Psoas muscle (tissue), 8 donors: Measurements from ENCODE around the gene RAPGEF5. TPM values are rescaled to one million over a fixed set of nuclear protein-coding genes. Genes with fewer than 3 reads are reported as not detected.
A peak's percentile ranks its signal among the peaks of the same experiment; 100 is the strongest.

Experiments used
- ATAC-seq, 4 donors: fragments of 200-7000 bp; cut with Tn5 transposase; one replicate each; pipeline ENCODE4 v1.9.1; 2020; ENCODE audit warnings: moderate library complexity in 3 of 4, mild to moderate bottlenecking in 2 of 4
- DNase-seq, 2 donors: peaks; one replicate each; pipeline ENCODE4 v3.0.0-alpha.2; 2020
- H3K27ac ChIP-seq: fragments of 200-600 bp; one replicate; pipeline ENCODE4 v1.8.0; 2022
- H3K27me3 ChIP-seq, 3 donors: fragments of 200-600 bp in 1 of 3; one replicate each; pipeline versions ENCODE4 v1.6.1 to v1.8.0; 2013 to 2022; ENCODE audit warnings: low read length in 2 of 3, mild to moderate bottlenecking in 2 of 3, moderate library complexity in 1 of 3; ENCODE audit not compliant: insufficient read depth in 3 of 3
- H3K36me3 ChIP-seq, 2 donors: fragments of 200-600 bp in 1 of 2; one replicate each; pipeline versions ENCODE4 v1.6.1 to v1.8.0; 2013 to 2022; ENCODE audit warnings: low read depth in 1 of 2, mild to moderate bottlenecking in 1 of 2, moderate library complexity in 1 of 2; ENCODE audit not compliant: insufficient read depth in 1 of 2
- H3K4me1 ChIP-seq: fragments of 200-600 bp; one replicate; pipeline ENCODE4 v1.8.0; 2022
- H3K4me3 ChIP-seq: fragments of 200-600 bp; one replicate; pipeline ENCODE4 v1.8.0; 2022; ENCODE audit warnings: mild to moderate bottlenecking
- H3K9me3 ChIP-seq: fragments of 200-600 bp; one replicate; pipeline ENCODE4 v1.8.0; 2022
- WGBS, 3 donors: extraction: QIAGEN DNeasy Blood & Tissue Kit; methylation state at CpG; one replicate each; pipeline versions ENCODE4 v1.1.6 to v1.1.7; 2013; 5-methylcytosine and 5-hydroxymethylcytosine counted together
- intact Hi-C, 2 donors: fragments of 100-400 bp; cut with DNase I; formaldehyde crosslinking; loops; one replicate each; pipeline versions ENCODE4 v1.11.0 to v1.14.2; 2022
- polyA plus RNA-seq, 3 donors: library from polyadenylated mRNA; stranded (reverse); fragments of 200-250 nt; gene quantifications; one replicate each; pipeline ENCODE4 v1.2.3, GENCODE V29; 2013
- total RNA-seq, 4 donors: library from RNA; stranded (reverse); fragmentation: NEBNext Ultra II Directional in 2 of 4; extraction: Animal tissue kit (Norgen Biotek cat#: 25700) in 2 of 4; gene quantifications; one replicate each; pipeline versions ENCODE4 v1.2.1 to v1.2.4, GENCODE V29; 2021 to 2023
- TF ChIP-seq, protein P1 (sequence below): fragments of 200-600 bp; IDR thresholded peaks from one replicate; pipeline ENCODE4 v1.8.0; 2022; ENCODE audit warnings: antibody characterized with exemption
- donor health status: healthy with polysubstance abuse.
- donor health status: DM: no; HTN: no; CAD: no; lungs with moderate emphysema.
- donor health status: Bipolar disorder and iron deficiency.
- donor health status: healthy.
- donor health status: DM: yes; HTN: yes; CAD: no.
- donor health status: DM: no; HTN: no; CAD: no.
- donor health status: DM: no; HTN: no; CAD: no.
- donor health status: DM: yes; HTN: yes; CAD: no.

RAPGEF5 gene
- total and polyA plus RNA-seq, 7 donors, result 2.6 to 10.8 (median 5.5) TPM

- intact Hi-C loops, result no loop called here
- no peak for ATAC-seq
Measured at GRCh38 chr7:22137026-22137425, 219.9 kb downstream of the RAPGEF5 start.

DNA sequence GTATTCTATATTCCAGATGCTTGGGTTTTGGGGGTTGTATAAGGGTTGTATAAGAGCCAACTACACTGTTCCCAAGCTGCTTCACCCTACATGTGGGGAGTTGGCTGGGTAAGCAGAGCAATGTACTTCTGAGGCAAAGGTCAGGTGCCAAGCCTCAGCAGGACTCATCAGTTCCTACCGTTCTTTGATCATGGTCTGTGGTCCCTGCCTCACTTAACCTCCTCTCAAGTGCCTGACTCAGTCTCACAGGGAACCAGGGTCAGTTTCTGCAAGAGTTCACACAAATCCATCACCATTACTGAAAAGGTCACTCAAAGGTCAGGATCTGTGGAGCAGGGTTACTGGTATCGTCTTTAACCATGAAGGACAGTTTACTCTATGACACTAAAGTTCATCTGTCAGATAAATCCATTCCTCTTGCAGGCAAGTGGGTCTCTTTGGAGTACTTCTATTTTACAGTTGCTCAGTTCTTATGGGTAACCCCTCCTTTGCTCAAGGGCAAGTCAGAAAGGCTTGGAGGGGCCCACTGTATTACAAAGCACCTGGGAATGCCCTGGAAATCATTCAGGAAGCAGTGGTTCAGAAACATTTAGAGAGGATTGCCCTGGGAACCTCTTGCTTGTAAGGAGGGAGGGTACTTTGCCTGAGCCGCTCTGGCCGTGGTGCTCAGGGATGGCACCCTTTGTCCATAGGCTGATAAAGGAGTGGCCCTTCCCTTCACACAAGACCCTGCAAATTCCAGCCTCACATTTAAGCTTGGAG lies 227.0 kb downstream of the RAPGEF5 start:
- Histone ChIP-seq H3K9me3 (no peaks in the 10 kb centered on the region), H3K36me3 (peaks cover 0 to 4% of the 10 kb centered on the region in 2 donors), H3K27me3 (no peaks in the 10 kb centered on the region), H3K4me3 (no peak overlapping the region), H3K4me1 (no peaks in the 10 kb centered on the region), H3K27ac (no peak overlapping the region)
- TF ChIP-seq, protein P1, sequence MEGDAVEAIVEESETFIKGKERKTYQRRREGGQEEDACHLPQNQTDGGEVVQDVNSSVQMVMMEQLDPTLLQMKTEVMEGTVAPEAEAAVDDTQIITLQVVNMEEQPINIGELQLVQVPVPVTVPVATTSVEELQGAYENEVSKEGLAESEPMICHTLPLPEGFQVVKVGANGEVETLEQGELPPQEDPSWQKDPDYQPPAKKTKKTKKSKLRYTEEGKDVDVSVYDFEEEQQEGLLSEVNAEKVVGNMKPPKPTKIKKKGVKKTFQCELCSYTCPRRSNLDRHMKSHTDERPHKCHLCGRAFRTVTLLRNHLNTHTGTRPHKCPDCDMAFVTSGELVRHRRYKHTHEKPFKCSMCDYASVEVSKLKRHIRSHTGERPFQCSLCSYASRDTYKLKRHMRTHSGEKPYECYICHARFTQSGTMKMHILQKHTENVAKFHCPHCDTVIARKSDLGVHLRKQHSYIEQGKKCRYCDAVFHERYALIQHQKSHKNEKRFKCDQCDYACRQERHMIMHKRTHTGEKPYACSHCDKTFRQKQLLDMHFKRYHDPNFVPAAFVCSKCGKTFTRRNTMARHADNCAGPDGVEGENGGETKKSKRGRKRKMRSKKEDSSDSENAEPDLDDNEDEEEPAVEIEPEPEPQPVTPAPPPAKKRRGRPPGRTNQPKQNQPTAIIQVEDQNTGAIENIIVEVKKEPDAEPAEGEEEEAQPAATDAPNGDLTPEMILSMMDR, result no peak
- no peak for DNase-seq
- 72 to 74% (median 72%) methylated on average over 4 of the region's 4 CpGs for WGBS, 3 donors
- ATAC-seq, result no peak
- intact Hi-C loops, result no loop called here

More at GRCh38 chr7:22137026-22137425, 219.9 kb downstream of the RAPGEF5 start:
- WGBS, 3 donors, result 73 to 81% (median 79%) methylated on average over 2 of the region's 2 CpGs
- H3K27ac ChIP-seq, result no peak overlapping the region
- no peak for DNase-seq
- no peaks in the 10 kb centered on the region for H3K27me3 ChIP-seq
- H3K36me3 ChIP-seq, result peaks cover 0 to 4% of the 10 kb centered on the region in 2 donors
- no peak overlapping the region for H3K4me3 ChIP-seq
- no peaks in the 10 kb centered on the region for H3K9me3 ChIP-seq
- TF ChIP-seq, protein P1, result no peak
- no peaks in the 10 kb centered on the region for H3K4me1 ChIP-seq

DNA sequence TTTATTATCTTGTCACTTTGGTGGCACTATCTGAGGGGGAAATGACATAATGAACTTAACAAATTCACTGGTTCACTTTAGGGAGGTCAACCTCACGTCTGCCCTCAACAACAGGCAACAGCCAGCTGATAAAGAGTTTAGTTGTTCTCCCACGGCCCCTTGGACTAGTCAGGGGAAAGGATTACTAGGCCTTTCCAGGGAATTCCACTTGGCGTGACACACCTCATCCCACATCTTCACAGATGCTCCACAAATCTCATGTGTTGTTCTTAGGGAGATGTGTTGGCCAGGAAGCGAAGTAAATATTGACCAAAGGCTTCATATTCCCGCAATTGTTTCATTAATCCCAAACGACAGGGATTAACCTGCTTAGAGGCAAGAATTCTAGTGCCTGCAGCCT lies 227.8 kb downstream of the RAPGEF5 start:
- Histone ChIP-seq H3K4me1 (no peaks in the 10 kb centered on the region), H3K27me3 (no peaks in the 10 kb centered on the region), H3K27ac (peak overlapping the region; percentile 34), H3K4me3 (no peak overlapping the region), H3K9me3 (no peaks in the 10 kb centered on the region), H3K36me3 (peaks cover 0 to 4% of the 10 kb centered on the region in 2 donors)
- DNase-seq, result no peak
- intact Hi-C loops, result no loop called here
- WGBS, 3 donors, result 41 to 52% (median 44%) methylated on average over 6 of the region's 6 CpGs
- TF ChIP-seq, protein P1, result no peak
- ATAC-seq, result no peak

DNA sequence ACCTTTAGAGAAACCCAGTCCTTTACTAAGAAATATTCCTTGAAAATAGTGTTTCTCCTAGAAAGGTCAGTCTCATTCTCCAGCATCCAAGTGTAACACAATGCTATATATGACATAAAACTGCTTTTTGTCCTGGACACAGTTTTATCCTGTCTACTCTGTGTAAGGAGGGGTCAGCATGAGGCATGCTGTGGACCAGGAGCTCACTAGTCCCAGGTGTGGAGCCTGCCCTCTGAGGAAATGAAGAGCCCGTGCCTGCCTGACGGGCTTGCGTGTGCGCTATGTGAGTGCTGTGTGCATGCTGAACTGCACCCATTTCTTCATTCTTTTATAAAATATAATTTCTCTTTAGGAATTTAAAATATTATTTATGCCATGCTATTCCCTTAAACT lies 228.4 kb downstream of the RAPGEF5 start:
- H3K9me3 ChIP-seq, result no peaks in the 10 kb centered on the region
- intact Hi-C loops, result no loop called here
- no peak for DNase-seq
- H3K36me3 ChIP-seq, result peaks cover 0 to 4% of the 10 kb centered on the region in 2 donors
- no peak overlapping the region for H3K4me3 ChIP-seq
- no peaks in the 10 kb centered on the region for H3K4me1 ChIP-seq
- no peaks in the 10 kb centered on the region for H3K27me3 ChIP-seq
- 89 to 94% (median 90%) methylated on average over 4 of the region's 4 CpGs for WGBS, 3 donors
- ATAC-seq, result no peak
- H3K27ac ChIP-seq, result peak overlapping the region; percentile 34
- TF ChIP-seq, protein P1, result no peak
